DND-41 (cell line): ENCODE data around the gene BTG3.

Experiments
- ATAC-seq: fragments of 200-7000 bp; cut with Tn5 transposase; 3 replicates; pipeline ENCODE4 v1.9.1; 2021; ENCODE audit warnings: low read depth; ENCODE audit not compliant: insufficient read depth
- DNase-seq: peaks from one replicate; pipeline ENCODE4 v3.0.0-alpha.2; 2020
- H2AFZ ChIP-seq: 2 replicates; pipeline ENCODE4 v1.6.0; 2012; ENCODE audit warnings: low read depth, low read length
- H3K27ac ChIP-seq: 2 replicates; pipeline ENCODE4 v1.5.1; 2012; ENCODE audit warnings: low read length, inconsistent platforms
- H3K27me3 ChIP-seq: fragments of 200-600 bp; sonication (generic); 2 replicates; pipeline ENCODE4 v1.6.0; 2012; ENCODE audit warnings: low read length, mild to moderate bottlenecking, inconsistent platforms; ENCODE audit not compliant: insufficient read depth, poor library complexity
- H3K36me3 ChIP-seq: 2 replicates; pipeline ENCODE4 v1.5.1; 2012; ENCODE audit warnings: low read length, inconsistent platforms; ENCODE audit not compliant: insufficient read depth
- H3K4me1 ChIP-seq: 2 replicates; pipeline ENCODE4 v1.5.1; 2012; ENCODE audit warnings: mild to moderate bottlenecking, low read length; ENCODE audit not compliant: insufficient read depth
- H3K4me2 ChIP-seq: 2 replicates; pipeline ENCODE4 v1.6.0; 2012; ENCODE audit warnings: mild to moderate bottlenecking, moderate library complexity, low read length, inconsistent platforms; ENCODE audit not compliant: insufficient read depth
- H3K4me3 ChIP-seq, 2 experiments: fragments of 200-600 bp in 1 of 2; shearing (Covaris generic) in 1 of 2; 2 replicates each; pipeline ENCODE4 v1.5.1; 2012 to 2016; ENCODE audit warnings: inconsistent platforms in 2 of 2, low read length in 2 of 2, mild to moderate bottlenecking in 2 of 2, low read depth in 1 of 2, moderate library complexity in 1 of 2
- H3K79me2 ChIP-seq: 2 replicates; pipeline ENCODE4 v1.6.0; 2012; ENCODE audit warnings: low read length, inconsistent platforms; ENCODE audit not compliant: insufficient read depth
- H3K9ac ChIP-seq: 2 replicates; pipeline ENCODE4 v1.6.0; 2012; ENCODE audit warnings: low read depth, mild to moderate bottlenecking, inconsistent platforms, low read length, moderate library complexity
- H3K9me3 ChIP-seq: 2 replicates; pipeline ENCODE4 v1.5.1; 2012; ENCODE audit warnings: low read length, moderate library complexity, mild to moderate bottlenecking, inconsistent platforms; ENCODE audit not compliant: insufficient read depth, severe bottlenecking
- H4K20me1 ChIP-seq: 2 replicates; pipeline ENCODE4 v1.6.0; 2012; ENCODE audit warnings: low read length; ENCODE audit not compliant: insufficient read depth
- EZH2 ChIP-seq: IDR thresholded peaks from 3 replicates; pipeline ENCODE4 v1.6.1; 2012; ENCODE audit warnings: borderline replicate concordance, low read depth, mild to moderate bottlenecking, moderate library complexity, low read length, inconsistent platforms; ENCODE audit not compliant: severe bottlenecking
- TF ChIP-seq, protein P1 (sequence below): IDR thresholded peaks from 2 replicates; pipeline ENCODE4 v1.5.1; 2012; ENCODE audit warnings: borderline replicate concordance, low read length, moderate library complexity, mild to moderate bottlenecking; ENCODE audit not compliant: poor library complexity, severe bottlenecking; ENCODE audit errors: extremely low read depth

The BTG3 gene

DNA sequence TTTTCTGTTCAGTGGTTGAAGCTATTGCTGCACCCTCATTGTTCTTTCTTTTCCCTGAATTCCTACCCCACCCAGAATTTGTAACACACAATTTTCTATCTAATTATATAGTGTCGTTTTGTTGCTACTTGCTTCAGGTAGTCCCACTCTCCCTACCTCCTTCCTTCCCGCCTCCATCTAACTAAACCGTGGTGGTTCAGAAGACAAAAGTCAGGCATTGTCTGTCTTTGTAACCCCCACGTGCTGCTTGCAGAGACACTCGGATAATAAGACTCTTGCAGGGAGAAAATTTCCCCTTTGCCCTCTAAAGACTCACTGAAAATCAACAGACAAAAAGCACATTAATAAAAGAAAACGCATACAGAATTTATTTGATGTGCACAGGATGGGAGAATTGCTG, 46.2 kb upstream of the BTG3 start:
- H3K9ac ChIP-seq: no peak overlapping the region
- H3K36me3 ChIP-seq: no peaks in the 10 kb centered on the region
- ATAC-seq: no peak
- no peaks in the 10 kb centered on the region for H3K79me2 ChIP-seq
- H3K27me3 ChIP-seq: no peaks in the 10 kb centered on the region
- no peak overlapping the region for H3K4me3 ChIP-seq
- H3K4me1 ChIP-seq: no peaks in the 10 kb centered on the region
- H4K20me1 ChIP-seq: no peaks in the 10 kb centered on the region
- no peak overlapping the region for H3K4me2 ChIP-seq
- H3K9me3 ChIP-seq: no peaks in the 10 kb centered on the region
- DNase-seq: no peak
- no peak for TF ChIP-seq EZH2
- TF ChIP-seq, protein P1, sequence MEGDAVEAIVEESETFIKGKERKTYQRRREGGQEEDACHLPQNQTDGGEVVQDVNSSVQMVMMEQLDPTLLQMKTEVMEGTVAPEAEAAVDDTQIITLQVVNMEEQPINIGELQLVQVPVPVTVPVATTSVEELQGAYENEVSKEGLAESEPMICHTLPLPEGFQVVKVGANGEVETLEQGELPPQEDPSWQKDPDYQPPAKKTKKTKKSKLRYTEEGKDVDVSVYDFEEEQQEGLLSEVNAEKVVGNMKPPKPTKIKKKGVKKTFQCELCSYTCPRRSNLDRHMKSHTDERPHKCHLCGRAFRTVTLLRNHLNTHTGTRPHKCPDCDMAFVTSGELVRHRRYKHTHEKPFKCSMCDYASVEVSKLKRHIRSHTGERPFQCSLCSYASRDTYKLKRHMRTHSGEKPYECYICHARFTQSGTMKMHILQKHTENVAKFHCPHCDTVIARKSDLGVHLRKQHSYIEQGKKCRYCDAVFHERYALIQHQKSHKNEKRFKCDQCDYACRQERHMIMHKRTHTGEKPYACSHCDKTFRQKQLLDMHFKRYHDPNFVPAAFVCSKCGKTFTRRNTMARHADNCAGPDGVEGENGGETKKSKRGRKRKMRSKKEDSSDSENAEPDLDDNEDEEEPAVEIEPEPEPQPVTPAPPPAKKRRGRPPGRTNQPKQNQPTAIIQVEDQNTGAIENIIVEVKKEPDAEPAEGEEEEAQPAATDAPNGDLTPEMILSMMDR: no peak
- H2AFZ ChIP-seq: no peak overlapping the region
- no peak overlapping the region for H3K27ac ChIP-seq

DNA sequence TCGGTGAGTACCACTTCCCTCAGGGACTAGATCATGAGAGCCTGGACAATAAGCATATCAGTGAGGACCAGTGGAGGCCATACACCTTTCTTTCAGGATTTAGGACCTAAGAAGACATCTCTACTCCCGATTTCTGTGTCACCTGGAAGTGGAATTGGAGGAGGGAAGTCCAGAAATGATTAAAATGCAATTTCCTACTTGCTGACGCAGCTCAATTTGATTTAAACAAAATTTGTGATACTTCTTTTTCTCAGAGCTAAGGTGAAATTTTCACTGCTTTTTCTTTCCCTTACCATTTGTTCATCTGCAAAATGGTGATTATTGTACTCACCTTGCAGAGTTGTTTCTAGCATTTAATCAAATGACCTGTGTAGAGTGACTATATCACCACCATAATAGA, 38.8 kb upstream of the BTG3 start:
- Histone ChIP-seq H3K4me1 (no peaks in the 10 kb centered on the region), H3K9ac (no peak overlapping the region), H4K20me1 (no peaks in the 10 kb centered on the region), H3K36me3 (no peaks in the 10 kb centered on the region), H2AFZ (no peak overlapping the region), H3K27ac (no peak overlapping the region), H3K9me3 (no peaks in the 10 kb centered on the region), H3K79me2 (no peaks in the 10 kb centered on the region), H3K27me3 (no peaks in the 10 kb centered on the region), H3K4me2 (no peak overlapping the region), H3K4me3 (no peak overlapping the region)
- TF ChIP-seq, protein P1: no peak
- no peak for TF ChIP-seq EZH2
- DNase-seq: no peak
- no peak for ATAC-seq

DNA sequence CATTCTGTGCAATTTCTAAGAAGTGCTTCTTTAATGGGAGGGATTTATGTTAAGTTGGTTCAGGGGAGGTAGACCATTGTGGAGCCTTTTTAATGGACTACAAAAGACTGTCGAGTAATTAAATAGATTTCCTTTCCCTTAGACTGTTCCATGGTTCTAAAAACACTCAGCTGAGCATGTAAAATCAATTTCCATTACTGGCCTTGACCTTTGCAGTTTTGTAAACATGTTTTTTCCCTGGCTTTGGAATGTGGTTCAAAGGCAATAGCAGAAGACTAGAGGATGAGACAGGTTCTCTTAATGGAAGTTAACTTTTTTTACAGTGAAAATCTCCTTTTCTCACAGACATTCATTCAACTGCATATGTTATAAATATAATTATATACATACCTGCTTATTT, 37.6 kb upstream of the BTG3 start:
- H2AFZ ChIP-seq: no peak overlapping the region
- DNase-seq (no peak), ATAC-seq (no peak)
- H3K4me3 ChIP-seq: no peak overlapping the region
- H3K9ac ChIP-seq: no peak overlapping the region
- no peaks in the 10 kb centered on the region for H3K36me3 ChIP-seq
- no peaks in the 10 kb centered on the region for H3K27me3 ChIP-seq
- no peak overlapping the region for H3K27ac ChIP-seq
- no peaks in the 10 kb centered on the region for H4K20me1 ChIP-seq
- H3K79me2 ChIP-seq: no peaks in the 10 kb centered on the region
- H3K9me3 ChIP-seq: no peaks in the 10 kb centered on the region
- H3K4me1 ChIP-seq: no peaks in the 10 kb centered on the region
- no peak overlapping the region for H3K4me2 ChIP-seq
- TF ChIP-seq, protein P1: no peak
- no peak for TF ChIP-seq EZH2

DNA sequence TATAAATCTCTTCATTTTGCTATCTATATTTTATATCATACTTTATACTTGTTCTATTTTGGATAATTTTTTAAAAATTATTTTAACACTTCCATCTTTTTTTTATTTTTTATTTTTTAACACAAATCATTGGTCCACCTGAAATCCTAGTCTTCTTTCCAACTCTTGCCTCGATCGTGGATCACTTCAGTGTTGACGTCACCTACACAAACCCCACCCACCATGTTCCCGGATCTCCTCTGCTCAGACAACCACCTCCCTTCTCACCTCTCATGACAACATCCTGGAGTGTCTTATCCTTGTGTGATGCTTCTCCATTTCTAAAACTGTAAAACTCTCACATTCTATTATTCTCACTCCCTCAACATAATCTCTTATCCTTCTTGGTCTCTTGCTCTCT, 34.1 kb upstream of the BTG3 start:
- H3K79me2 ChIP-seq: no peaks in the 10 kb centered on the region

More for the DNA sequence above, 34.1 kb upstream of the BTG3 start:
- TF ChIP-seq, protein P1: no peak
- no peak for TF ChIP-seq EZH2
- DNase-seq (no peak), ATAC-seq (no peak)
- Histone ChIP-seq H3K27me3 (no peaks in the 10 kb centered on the region), H3K4me3 (no peak overlapping the region), H3K9me3 (no peaks in the 10 kb centered on the region), H3K9ac (no peak overlapping the region), H3K4me2 (no peak overlapping the region), H3K27ac (no peak overlapping the region), H2AFZ (no peak overlapping the region), H3K4me1 (no peaks in the 10 kb centered on the region), H4K20me1 (no peaks in the 10 kb centered on the region), H3K36me3 (no peaks in the 10 kb centered on the region)
